ENCODE results near the gene SRCAP. TPM values are rescaled to one million over a fixed set of nuclear protein-coding genes. Genes with fewer than 3 reads are reported as not detected.

SRCAP gene
- total RNA-seq, 2 experiments from 2014 or later: 81.7 to 86.1 TPM

DNA sequence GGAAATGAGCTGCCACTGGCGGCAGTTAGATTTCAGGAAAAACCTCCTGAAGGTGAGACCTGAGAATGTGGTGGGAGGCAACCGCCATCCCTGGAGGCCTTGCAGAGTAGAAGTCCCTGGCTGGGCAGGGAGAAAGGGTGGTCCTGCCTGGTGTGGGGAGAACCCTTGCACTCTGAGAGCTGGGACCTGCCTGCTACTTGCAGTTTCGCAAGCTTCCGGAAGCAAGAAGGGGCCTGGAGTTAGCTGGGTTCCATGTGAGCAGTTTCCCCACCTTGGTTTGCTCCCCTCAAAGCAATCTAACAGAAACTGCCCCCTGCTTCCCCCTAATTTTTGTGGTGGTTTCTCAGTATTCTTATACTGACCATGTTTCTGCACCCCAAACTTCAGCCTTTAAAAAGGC is 81.6 kb downstream of the SRCAP start:
- Mint-ChIP-seq H3K9me3 (no peaks in the 10 kb centered on the region), H3K36me3 (ENCODE audit: low read depth) (no peaks in the 10 kb centered on the region), H3K4me3 (no peak overlapping the region), H3K27me3 (peaks cover 8% of the 10 kb centered on the region), H3K27ac (no peak overlapping the region), H3K4me1 (peaks cover 13% of the 10 kb centered on the region)
- CTCF ChIA-PET: interaction anchor here (0.8 to 1.4 kb wide), 2 partner anchors 12 to 13 kb away, joined by 3 read pairs; no protein-coding TSS in a partner anchor
- POLR2A ChIA-PET: interaction anchor here (0.7 kb wide), 1 partner anchor 17 kb away, joined by 5 read pairs; no protein-coding TSS in a partner anchor
- no peak for DNase-seq

DNA sequence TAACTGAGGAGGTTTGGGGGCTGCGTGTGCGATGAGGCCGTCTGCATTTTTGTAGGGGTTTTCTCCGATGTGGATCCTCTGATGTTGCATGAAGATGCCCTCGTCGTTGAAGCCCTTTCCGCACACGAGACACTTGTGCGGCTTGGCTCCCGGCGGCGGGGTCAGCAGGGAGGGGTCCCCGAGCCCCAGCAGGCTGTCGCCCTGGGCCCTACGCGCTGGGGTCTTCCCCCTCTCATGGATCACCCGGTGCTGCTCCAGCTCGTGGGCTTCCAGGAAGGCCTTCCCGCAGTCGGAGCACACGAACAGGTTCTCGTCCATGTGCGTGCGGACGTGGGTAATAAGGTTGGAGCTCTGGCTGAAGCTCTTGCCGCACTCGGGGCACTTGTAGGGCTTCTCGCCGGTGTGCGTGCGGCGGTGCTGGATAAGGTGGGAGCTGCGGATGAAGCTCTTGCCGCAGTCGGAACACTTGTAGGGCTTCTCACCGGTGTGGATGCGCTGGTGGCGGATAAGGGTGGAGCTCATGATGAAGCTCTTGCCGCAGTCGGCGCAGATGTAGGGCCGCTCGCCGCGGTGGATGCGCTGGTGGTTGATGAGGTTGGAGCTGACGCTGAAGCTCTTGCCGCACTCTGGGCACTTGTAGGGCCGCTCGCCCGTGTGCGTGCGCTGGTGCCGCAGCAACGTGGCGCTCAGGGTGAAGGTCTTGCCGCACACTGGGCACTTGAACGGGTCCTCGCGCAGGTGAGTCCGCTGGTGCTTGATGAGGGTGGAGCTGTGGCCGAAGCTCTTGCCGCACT is 83.7 kb downstream of the SRCAP start:
- Mint-ChIP-seq H3K4me3 (no peak overlapping the region), H3K27ac (no peak overlapping the region), H3K36me3 (ENCODE audit: low read depth) (no peaks in the 10 kb centered on the region), H3K9me3 (no peaks in the 10 kb centered on the region), H3K4me1 (peaks cover 11% of the 10 kb centered on the region), H3K27me3 (peaks cover 21% of the 10 kb centered on the region)
- POLR2A ChIA-PET: no interaction called here
- DNase-seq: no peak
- CTCF ChIA-PET: interaction anchor here (0.6 to 2.8 kb wide), 3 partner anchors 31 to 280 kb away, joined by 3 to 9 read pairs (median 7); no protein-coding TSS in a partner anchor

DNA sequence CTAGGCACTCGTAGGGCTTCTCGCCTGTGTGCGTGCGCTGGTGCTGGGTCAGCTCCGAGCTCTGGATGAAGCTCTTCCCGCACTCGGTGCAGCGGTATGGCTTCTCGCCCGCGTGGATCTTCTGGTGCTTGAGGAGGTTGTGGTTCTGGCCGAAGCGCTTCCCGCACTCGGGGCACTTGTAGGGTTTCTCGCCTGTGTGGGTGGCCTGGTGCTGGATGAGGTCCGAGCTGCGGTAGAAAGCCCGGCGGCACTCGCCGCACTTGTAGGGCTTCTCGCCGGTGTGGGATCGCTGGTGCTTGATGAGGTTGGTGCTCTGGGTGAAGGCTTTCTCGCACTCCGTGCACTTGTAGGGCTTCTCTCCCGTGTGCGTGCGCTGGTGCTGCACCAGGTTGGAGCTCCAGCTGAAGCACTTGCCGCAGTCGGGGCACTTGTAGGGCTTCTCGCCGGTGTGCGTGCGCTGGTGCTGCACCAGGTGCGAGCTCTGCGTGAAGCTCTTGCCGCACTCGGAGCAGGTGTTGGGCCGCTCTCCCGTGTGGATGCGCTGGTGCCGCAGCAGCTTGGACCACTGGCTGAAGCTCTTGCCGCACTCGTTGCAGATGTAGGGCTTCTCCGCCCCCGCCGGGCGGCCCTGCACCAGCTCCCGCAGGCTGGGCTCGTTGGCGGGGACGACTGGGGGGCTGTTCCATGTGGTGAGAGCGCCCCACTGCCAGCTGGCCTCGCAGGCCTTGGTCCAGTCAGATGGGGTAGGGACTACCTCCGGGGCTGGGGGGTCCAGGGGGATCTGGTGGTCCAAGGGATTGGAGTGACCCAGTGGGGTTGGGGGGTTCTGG is 84.5 kb downstream of the SRCAP start:
- DNase-seq: no peak
- H3K4me1 Mint-ChIP-seq: peaks cover 11% of the 10 kb centered on the region
- H3K4me3 Mint-ChIP-seq: no peak overlapping the region
- H3K27me3 Mint-ChIP-seq: peaks cover 28% of the 10 kb centered on the region
- no peak overlapping the region for H3K27ac Mint-ChIP-seq
- ChIA-PET POLR2A (no interaction called here), CTCF (interaction anchor here (2.7 to 2.8 kb wide), 2 partner anchors 30 to 119 kb away, joined by 7 to 9 read pairs; no protein-coding TSS in a partner anchor)
- no peaks in the 10 kb centered on the region for H3K36me3 Mint-ChIP-seq (ENCODE audit: low read depth)
- H3K9me3 Mint-ChIP-seq: no peaks in the 10 kb centered on the region

DNA sequence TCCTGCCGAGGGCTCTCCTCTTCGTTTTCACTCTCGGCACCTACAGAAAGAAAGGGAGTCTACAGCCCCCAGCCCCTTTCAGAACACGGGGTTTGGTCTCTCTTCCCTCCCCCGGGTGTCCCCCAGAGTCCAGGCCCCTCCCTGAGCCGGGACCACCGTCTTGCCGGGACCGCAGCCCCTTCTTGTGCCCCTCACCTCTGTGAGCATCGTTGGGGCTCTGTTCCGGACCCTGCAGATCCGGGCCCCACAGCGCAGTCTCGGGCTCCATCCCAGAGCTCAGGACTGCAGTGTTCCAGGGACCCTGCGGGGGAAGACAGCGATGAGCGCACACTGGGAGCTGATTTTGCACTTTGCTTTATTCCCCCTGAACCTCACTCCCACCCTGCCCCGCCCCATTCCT is 85.2 kb downstream of the SRCAP start:
- Mint-ChIP-seq H3K27me3 (peaks cover 28% of the 10 kb centered on the region), H3K4me1 (peaks cover 11% of the 10 kb centered on the region), H3K9me3 (no peaks in the 10 kb centered on the region), H3K27ac (no peak overlapping the region), H3K36me3 (ENCODE audit: low read depth) (no peaks in the 10 kb centered on the region), H3K4me3 (no peak overlapping the region)
- DNase-seq: no peak
- POLR2A ChIA-PET: no interaction called here
- CTCF ChIA-PET: interaction anchor here (1.0 to 2.8 kb wide), 3 partner anchors 27 to 118 kb away, joined by 3 to 9 read pairs (median 7); no protein-coding TSS in a partner anchor

DNA sequence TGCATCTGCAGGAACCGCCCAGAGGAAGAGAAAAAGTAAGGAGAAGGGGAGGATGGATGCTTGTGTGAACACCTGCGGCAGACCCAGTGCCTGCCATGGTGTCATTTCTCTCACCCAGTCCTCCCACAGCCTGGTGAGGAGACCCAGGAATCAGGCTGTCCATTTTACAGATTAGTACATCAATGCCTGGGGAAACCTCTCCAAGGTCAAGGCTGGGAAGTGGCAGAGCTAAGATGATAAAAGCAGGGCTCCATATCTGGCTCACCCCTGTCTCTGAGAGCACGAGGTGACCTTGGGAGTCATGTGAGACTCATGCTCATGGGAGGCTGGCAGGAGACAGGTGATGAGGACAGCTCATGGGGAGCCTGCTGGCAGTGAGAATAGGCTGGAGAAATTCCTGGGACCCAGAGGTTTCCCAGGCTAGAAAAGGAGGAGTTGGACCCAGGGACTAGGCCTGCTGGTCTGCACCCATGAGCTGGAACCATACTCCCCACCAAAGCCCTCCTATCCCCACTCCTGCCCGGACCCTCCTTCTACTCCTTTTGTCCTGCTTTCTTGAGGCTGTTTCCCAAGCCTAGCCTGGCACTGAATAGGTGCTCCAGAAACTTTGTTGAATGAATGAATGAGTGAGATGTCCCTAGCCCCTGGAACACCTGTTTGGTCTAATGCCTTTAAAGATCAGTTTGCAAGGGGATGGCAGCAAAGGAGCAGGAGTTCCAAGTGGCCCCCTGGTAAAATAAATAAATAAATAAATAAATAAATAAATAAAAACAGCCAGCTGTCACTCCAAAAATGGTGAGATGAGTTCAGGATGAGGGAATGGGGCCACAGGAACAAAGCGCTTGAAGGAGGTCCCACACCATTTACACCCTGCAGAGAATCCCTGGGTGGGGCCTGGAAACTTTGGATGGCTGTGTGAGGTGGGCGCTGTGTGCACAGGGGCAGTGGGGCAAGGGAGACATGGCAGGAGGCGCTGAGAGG is 86.4 kb downstream of the SRCAP start:
- no peak for DNase-seq
- POLR2A ChIA-PET: no interaction called here
- H3K4me1 Mint-ChIP-seq: peaks cover 11% of the 10 kb centered on the region
- H3K27ac Mint-ChIP-seq: no peak overlapping the region
- H3K36me3 Mint-ChIP-seq (ENCODE audit: low read depth): no peaks in the 10 kb centered on the region
- no peaks in the 10 kb centered on the region for H3K9me3 Mint-ChIP-seq
- peak overlapping the region; percentile 50 for H3K4me3 Mint-ChIP-seq
- CTCF ChIA-PET: interaction anchor here (0.7 to 2.8 kb wide), 5 partner anchors 9 to 341 kb away, joined by 3 to 9 read pairs (median 3); no protein-coding TSS in a partner anchor
- peaks cover 28% of the 10 kb centered on the region for H3K27me3 Mint-ChIP-seq

DNA sequence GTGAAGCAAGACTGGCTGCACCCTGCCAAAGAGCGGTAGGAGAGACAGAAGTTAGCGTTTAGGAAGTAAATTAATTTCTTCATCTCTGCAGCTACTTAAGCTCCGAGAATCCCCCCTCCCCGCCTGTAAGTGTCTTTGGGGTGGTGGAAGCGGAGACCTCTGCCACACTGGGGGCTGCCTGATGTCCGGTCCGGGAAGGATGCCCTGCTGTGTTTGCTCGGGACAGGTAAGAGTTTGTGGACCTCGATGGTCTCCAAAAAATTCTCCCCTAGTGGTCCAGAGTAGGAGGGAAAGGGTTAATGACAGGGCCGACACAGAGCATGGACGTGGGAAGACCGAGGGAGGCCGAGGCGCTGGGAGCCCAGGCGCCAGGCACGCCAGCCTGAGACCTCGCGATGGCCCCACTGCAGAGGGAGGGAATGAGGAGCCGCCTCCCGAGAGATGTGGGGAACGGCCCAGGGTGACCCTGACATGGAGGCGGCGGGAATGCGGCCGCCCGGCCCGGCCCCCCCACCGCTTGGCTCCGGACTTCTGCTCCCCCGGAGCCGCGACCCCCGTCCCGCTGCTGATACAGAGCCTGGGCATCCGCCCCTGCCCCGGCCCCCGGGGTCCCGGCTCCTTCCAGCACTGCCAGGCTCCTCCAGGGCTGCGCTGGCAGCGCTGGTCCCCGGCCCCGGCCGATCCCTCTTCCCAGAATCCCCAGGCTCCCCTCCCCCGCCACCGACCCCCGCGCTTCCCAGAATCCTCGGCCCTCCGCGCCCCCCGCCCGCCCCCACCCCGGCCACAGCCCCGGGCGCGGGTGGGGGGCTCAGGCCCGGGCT is 87.4 kb downstream of the SRCAP start:
- CTCF ChIA-PET: no interaction called here
- POLR2A ChIA-PET: no interaction called here
- no peak for DNase-seq

DNA sequence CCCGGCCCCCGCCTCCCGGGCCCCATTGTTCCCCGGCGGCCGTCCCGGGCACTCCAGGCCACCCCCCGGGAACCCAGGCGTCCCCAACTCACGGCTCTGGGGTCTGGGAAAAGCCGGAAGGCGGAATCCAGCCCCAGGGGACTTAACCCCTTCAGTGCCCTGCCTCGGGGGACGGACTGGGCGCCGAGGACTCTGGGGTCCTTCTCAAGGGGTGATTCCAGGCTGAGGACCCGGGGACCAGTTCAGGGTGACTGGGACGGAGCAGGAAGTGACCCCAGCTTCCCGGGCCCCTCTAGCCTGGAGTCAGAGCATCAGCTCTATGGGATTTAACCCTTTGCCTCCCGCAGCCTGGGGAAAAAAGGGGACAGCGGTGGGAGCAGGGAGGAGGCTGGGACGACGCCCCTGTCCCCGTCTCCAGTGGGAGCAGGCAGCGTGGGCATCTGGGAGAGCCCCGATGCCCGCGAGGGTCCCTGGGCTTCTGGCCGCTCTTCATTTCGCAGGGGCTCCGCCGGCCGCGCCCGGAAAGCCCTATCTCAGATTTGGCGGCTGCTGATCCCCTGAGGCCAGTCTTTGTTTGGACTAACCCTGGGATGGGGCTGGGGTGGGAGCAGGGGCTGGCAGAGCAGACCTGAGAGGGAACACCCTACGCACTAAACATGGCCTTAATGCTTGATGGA is 88.1 kb downstream of the SRCAP start, which contains the start of gene ZNF629:
Gene ZNF629 (minus strand): TSS at position 270 of the 677 bp plus-strand sequence. CDS start 2,723 bp downstream, outside the sequence.
- peaks cover 28% of the 10 kb centered on the region for H3K27me3 Mint-ChIP-seq
- ChIA-PET POLR2A (no interaction called here), CTCF (no interaction called here)
- DNase-seq: no peak
- H3K4me1 Mint-ChIP-seq: peaks cover 11% of the 10 kb centered on the region
- peak within 1 kb of the TSS; percentile 73 for H3K4me3 Mint-ChIP-seq
- H3K9me3 Mint-ChIP-seq: no peaks in the 10 kb centered on the region
- no peaks in the 10 kb centered on the region for H3K36me3 Mint-ChIP-seq (ENCODE audit: low read depth)
- H3K27ac Mint-ChIP-seq: no peak within 1 kb of the TSS

More for the DNA sequence above, 87.4 kb downstream of the SRCAP start:
- Mint-ChIP-seq H3K4me3 (peak overlapping the region; percentile 50), H3K27ac (no peak overlapping the region), H3K9me3 (no peaks in the 10 kb centered on the region), H3K27me3 (peaks cover 28% of the 10 kb centered on the region), H3K4me1 (peaks cover 11% of the 10 kb centered on the region), H3K36me3 (ENCODE audit: low read depth) (no peaks in the 10 kb centered on the region)

DNA sequence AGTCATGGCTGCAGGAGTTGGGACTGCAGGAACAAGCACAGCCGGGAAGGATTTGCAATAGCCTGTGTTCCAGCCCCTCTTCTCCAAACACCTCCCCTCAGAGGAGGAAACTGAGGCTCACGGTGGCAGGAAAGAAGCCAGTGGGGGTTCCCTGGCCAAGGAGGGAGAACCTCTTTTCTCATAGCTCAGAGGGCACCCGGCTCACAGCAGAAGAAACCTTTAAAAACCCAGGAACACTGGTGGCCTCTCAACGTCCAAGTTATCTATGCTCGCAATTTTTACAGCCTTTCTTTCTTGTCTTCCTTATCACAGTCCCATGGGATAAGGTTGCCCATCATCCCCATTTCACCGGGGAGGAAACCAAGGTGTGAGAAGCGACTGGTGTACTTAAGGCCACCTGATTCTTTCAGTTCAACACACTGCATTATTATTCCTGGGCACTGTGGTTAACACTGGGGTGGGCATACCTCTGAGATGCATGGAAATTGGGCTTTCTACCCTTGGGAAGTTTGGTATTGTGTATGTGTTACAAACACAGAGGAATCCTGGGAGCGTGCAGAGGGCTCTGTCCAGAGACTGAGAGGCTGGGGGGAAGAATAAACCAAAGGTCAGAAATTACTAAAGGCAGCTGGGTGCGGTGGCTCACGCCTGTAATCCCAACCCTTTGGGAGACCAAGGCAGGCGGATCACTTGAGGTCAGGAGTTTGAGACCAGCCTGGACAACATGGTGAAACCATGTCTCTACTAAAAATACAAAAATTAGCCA is 88.8 kb downstream of the SRCAP start:
- DNase-seq: no peak
- H3K36me3 Mint-ChIP-seq (ENCODE audit: low read depth): no peaks in the 10 kb centered on the region
- peak overlapping the region; percentile 73 for H3K4me3 Mint-ChIP-seq
- peaks cover 28% of the 10 kb centered on the region for H3K27me3 Mint-ChIP-seq
- H3K9me3 Mint-ChIP-seq: no peaks in the 10 kb centered on the region
- ChIA-PET POLR2A (no interaction called here), CTCF (no interaction called here)
- H3K4me1 Mint-ChIP-seq: peaks cover 11% of the 10 kb centered on the region
- no peak overlapping the region for H3K27ac Mint-ChIP-seq

All from activated CD4-positive, alpha-beta T cell treated with anti-CD3 and anti-CD28 coated beads, Interleukin-2, amount 10 ng/mL, durations not matched to agents 7 days and 5 days (primary cell).